ENCODE measurements around the gene PRX. TPM values are rescaled to one million over a fixed set of nuclear protein-coding genes. Genes with fewer than 3 reads are reported as not detected.

The PRX gene
- total and polyA plus RNA-seq, 2 of the 13 experiments (the other 11 are each of a cell fraction or from before 2014, with no cell fraction given), result 0.66 TPM

DNA sequence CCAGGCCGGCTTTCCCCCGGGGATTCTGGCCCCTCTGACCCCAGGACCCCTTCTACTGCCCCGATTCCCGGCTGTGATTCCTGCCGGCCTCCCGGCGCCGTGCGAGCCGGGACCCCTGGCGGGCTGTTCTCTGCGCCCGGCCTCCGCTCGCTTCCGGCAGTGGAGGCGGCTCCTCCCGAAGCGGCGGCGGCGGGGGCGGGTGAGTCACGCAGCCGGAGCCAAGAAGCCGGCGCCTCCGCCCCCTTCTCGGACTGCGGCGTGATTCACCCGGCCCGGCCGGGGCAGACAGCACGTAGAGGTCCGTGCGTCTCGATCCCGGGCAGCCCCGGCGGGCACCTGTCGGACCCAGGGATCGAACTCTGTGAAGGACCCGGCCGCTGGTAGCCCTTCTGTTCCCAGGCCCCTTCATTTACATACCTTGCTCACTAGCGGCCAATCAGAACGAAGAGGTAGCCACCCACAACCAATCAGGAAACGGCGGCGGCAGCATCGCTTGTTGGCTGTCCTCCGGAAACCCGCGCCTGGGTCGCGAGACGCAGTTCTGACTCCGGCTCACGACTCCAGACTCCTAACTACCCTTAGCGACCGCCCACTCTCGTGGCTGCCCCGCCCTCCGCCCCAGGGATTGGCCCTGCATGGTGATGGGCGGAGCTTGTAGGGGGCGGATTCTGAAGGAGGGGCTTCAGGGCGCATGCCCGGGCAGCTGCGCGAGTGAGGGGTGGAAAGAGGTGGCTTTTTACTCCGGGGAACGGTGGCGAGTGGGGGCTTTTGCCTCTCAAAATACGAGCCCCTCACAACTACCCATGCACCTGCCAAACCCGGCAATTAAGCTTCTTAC is 12.5 kb upstream of the PRX start, which contains the start of gene SERTAD1 (continued):
- TF ChIP-seq, protein P1, sequence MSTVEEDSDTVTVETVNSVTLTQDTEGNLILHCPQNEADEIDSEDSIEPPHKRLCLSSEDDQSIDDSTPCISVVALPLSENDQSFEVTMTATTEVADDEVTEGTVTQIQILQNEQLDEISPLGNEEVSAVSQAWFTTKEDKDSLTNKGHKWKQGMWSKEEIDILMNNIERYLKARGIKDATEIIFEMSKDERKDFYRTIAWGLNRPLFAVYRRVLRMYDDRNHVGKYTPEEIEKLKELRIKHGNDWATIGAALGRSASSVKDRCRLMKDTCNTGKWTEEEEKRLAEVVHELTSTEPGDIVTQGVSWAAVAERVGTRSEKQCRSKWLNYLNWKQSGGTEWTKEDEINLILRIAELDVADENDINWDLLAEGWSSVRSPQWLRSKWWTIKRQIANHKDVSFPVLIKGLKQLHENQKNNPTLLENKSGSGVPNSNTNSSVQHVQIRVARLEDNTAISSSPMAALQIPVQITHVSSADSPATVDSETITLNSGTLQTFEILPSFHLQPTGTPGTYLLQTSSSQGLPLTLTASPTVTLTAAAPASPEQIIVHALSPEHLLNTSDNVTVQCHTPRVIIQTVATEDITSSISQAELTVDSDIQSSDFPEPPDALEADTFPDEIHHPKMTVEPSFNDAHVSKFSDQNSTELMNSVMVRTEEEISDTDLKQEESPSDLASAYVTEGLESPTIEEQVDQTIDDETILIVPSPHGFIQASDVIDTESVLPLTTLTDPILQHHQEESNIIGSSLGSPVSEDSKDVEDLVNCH (CRISPR knock-in tag; IDR thresholded peaks at IDR 0.05), result no peak
- TF ChIP-seq ZNF713 (CRISPR knock-in tag; IDR thresholded peaks at IDR 0.05) (peak; percentile 50; the same call in 1 of the 2 replicates), ZNF878 (CRISPR knock-in tag; IDR thresholded peaks at IDR 0.05) (0 out of 2 replicates have a peak, but pooled peaks have one; percentile 49), RBM39 (IDR thresholded peaks at IDR 0.05; ENCODE audit: low read depth, low read length, poor library complexity, severe bottlenecking) (peak; percentile 64), PHF8 (CRISPR knock-in tag; IDR thresholded peaks at IDR 0.05) (peak; percentile 71; the same call in 1 of the 2 replicates)
- TF ChIP-seq, protein P2, sequence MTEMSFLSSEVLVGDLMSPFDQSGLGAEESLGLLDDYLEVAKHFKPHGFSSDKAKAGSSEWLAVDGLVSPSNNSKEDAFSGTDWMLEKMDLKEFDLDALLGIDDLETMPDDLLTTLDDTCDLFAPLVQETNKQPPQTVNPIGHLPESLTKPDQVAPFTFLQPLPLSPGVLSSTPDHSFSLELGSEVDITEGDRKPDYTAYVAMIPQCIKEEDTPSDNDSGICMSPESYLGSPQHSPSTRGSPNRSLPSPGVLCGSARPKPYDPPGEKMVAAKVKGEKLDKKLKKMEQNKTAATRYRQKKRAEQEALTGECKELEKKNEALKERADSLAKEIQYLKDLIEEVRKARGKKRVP (CRISPR knock-in tag; IDR thresholded peaks at IDR 0.05), result peak in 1 of 2 experiments; percentile 27; a peak in 1 of 4 replicates
- TF ChIP-seq, protein P3, sequence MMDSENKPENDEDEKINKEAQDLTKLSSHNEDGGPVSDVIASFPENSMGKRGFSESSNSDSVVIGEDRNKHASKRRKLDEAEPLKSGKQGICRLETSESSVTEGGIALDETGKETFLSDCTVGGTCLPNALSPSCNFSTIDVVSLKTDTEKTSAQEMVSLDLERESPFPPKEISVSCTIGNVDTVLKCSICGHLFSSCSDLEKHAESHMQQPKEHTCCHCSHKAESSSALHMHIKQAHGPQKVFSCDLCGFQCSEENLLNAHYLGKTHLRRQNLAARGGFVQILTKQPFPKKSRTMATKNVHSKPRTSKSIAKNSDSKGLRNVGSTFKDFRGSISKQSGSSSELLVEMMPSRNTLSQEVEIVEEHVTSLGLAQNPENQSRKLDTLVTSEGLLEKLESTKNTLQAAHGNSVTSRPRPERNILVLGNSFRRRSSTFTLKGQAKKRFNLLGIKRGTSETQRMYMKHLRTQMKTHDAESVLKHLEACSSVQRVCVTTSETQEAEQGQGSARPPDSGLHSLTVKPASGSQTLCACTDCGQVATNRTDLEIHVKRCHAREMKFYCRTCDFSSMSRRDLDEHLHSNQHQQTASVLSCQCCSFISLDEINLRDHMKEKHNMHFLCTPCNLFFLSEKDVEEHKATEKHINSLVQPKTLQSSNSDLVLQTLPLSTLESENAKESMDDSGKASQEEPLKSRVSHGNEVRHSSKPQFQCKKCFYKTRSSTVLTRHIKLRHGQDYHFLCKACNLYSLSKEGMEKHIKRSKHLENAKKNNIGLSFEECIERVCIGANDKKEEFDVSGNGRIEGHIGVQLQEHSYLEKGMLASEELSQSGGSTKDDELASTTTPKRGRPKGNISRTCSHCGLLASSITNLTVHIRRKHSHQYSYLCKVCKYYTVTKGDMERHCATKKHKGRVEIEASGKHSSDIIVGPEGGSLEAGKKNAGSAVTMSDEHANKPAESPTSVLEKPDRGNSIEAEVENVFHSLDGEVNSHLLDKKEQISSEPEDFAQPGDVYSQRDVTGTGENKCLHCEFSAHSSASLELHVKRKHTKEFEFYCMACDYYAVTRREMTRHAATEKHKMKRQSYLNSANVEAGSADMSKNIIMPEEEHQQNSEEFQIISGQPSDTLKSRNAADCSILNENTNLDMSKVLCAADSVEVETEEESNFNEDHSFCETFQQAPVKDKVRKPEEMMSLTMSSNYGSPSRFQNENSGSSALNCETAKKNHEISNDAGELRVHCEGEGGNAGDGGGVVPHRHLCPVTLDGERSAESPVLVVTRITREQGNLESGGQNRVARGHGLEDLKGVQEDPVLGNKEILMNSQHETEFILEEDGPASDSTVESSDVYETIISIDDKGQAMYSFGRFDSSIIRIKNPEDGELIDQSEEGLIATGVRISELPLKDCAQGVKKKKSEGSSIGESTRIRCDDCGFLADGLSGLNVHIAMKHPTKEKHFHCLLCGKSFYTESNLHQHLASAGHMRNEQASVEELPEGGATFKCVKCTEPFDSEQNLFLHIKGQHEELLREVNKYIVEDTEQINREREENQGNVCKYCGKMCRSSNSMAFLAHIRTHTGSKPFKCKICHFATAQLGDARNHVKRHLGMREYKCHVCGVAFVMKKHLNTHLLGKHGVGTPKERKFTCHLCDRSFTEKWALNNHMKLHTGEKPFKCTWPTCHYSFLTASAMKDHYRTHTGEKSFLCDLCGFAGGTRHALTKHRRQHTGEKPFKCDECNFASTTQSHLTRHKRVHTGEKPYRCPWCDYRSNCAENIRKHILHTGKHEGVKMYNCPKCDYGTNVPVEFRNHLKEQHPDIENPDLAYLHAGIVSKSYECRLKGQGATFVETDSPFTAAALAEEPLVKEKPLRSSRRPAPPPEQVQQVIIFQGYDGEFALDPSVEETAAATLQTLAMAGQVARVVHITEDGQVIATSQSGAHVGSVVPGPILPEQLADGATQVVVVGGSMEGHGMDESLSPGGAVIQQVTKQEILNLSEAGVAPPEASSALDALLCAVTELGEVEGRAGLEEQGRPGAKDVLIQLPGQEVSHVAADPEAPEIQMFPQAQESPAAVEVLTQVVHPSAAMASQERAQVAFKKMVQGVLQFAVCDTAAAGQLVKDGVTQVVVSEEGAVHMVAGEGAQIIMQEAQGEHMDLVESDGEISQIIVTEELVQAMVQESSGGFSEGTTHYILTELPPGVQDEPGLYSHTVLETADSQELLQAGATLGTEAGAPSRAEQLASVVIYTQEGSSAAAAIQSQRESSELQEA (CRISPR knock-in tag; IDR thresholded peaks at IDR 0.05; ENCODE audit: not compliant biosample characterization), result peak; percentile 25
- TF ChIP-seq, protein P4, sequence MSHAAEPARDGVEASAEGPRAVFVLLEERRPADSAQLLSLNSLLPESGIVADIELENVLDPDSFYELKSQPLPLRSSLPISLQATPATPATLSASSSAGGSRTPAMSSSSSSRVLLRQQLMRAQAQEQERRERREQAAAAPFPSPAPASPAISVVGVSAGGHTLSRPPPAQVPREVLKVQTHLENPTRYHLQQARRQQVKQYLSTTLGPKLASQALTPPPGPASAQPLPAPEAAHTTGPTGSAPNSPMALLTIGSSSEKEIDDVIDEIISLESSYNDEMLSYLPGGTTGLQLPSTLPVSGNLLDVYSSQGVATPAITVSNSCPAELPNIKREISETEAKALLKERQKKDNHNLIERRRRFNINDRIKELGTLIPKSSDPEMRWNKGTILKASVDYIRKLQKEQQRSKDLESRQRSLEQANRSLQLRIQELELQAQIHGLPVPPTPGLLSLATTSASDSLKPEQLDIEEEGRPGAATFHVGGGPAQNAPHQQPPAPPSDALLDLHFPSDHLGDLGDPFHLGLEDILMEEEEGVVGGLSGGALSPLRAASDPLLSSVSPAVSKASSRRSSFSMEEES (CRISPR knock-in tag; IDR thresholded peaks at IDR 0.05), result no peak
- TF ChIP-seq, protein P5, sequence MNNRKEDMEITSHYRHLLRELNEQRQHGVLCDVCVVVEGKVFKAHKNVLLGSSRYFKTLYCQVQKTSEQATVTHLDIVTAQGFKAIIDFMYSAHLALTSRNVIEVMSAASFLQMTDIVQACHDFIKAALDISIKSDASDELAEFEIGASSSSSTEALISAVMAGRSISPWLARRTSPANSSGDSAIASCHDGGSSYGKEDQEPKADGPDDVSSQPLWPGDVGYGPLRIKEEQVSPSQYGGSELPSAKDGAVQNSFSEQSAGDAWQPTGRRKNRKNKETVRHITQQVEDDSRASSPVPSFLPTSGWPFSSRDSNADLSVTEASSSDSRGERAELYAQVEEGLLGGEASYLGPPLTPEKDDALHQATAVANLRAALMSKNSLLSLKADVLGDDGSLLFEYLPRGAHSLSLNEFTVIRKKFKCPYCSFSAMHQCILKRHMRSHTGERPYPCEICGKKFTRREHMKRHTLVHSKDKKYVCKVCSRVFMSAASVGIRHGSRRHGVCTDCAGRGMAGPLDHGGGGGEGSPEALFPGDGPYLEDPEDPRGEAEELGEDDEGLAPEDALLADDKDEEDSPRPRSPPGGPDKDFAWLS (CRISPR knock-in tag; IDR thresholded peaks at IDR 0.05; ENCODE audit: borderline replicate concordance), result no peak

All from HepG2 (cell line).